OCI-LY3 (cell line): Measurements from ENCODE around the gene FANCG.

ENCODE experiments used
- H2AFZ ChIP-seq: fragments of 200-600, 300-600 bp; shearing (Covaris generic); 2 replicates; pipeline ENCODE4 v1.6.0; 2014; ENCODE audit warnings: antibody characterized with exemption, low read depth, low read length
- H3K27ac ChIP-seq: fragments of 200-600, 300-600 bp; sonication (generic); 2 replicates; pipeline ENCODE4 v1.5.1; 2014; ENCODE audit warnings: mild to moderate bottlenecking, low read length, moderate library complexity, mixed read lengths
- H3K27me3 ChIP-seq: fragments of 200-600, 300-600 bp; sonication (generic); 2 replicates; pipeline ENCODE4 v1.6.1; 2014; ENCODE audit warnings: low read depth, low read length, mixed read lengths
- H3K36me3 ChIP-seq: fragments of 200-600, 300-600 bp; sonication (generic); replicated peaks from 2 replicates; pipeline ENCODE3; 2014; ENCODE audit warnings: low read depth, low read length, mixed read lengths
- H3K4me1 ChIP-seq: fragments of 300-600, 200-600 bp; sonication (generic); 2 replicates; pipeline ENCODE4 v1.6.1; 2014; ENCODE audit warnings: low read length, mixed read lengths
- H3K4me2 ChIP-seq: fragments of 200-600, 300-600 bp; sonication (generic); 2 replicates; pipeline ENCODE4 v1.6.1; 2014; ENCODE audit warnings: low read length, mixed read lengths
- H3K4me3 ChIP-seq: fragments of 300-600, 200-600 bp; sonication (generic); 2 replicates; pipeline ENCODE4 v1.5.1; 2014; ENCODE audit warnings: antibody characterized with exemption, mild to moderate bottlenecking, low read length, moderate library complexity
- H3K79me2 ChIP-seq: fragments of 300-600, 200-600 bp; shearing (Covaris generic); 2 replicates; pipeline ENCODE4 v1.6.1; 2014; ENCODE audit warnings: mild to moderate bottlenecking, low read length, mixed read lengths
- H3K9ac ChIP-seq: fragments of 300-600, 200-600 bp; shearing (Covaris generic); 2 replicates; pipeline ENCODE4 v1.6.0; 2014; ENCODE audit warnings: mild to moderate bottlenecking, low read length, moderate library complexity
- H3K9me3 ChIP-seq: fragments of 200-600, 300-600 bp; shearing (Covaris generic); 2 replicates; pipeline ENCODE4 v1.6.1; 2014; ENCODE audit warnings: low read length, mixed read lengths; ENCODE audit not compliant: insufficient read depth
- H4K20me1 ChIP-seq: fragments of 200-600, 300-600 bp; sonication (generic); 2 replicates; pipeline ENCODE4 v1.6.1; 2016; ENCODE audit warnings: low read length, mixed read lengths; ENCODE audit not compliant: insufficient read depth
- CTCF ChIP-seq: fragments of 200-600, 300-600 bp; sonication (generic); IDR thresholded peaks from 2 replicates; pipeline ENCODE4 v1.5.1; 2014; ENCODE audit warnings: antibody characterized with exemption, low read length, low read depth
- EZH2phosphoT487 ChIP-seq: fragments of 200-600 bp; shearing (Covaris generic); IDR thresholded peaks from 2 replicates; pipeline ENCODE4 v1.6.1; 2018; ENCODE audit warnings: antibody characterized with exemption, mixed run types, low read depth

FANCG gene

GRCh38 chr9:35115680-35116538, 36.2 kb upstream of the FANCG start, which contains the start of gene ATOSB:
Gene ATOSB (minus strand): TSS chr9:35115862. CDS start chr9:35108274, 7,588 bp downstream.
- no peaks in the 10 kb centered on the region for H3K27me3 ChIP-seq
- H3K36me3 ChIP-seq, result no peaks in the 10 kb centered on the region
- peak within 1 kb of the TSS; percentile 99 for H3K4me3 ChIP-seq
- H3K4me2 ChIP-seq, result peak within 1 kb of the TSS; percentile 98
- H3K79me2 ChIP-seq, result peaks cover 17% of the 10 kb centered on the region
- no peaks in the 10 kb centered on the region for H4K20me1 ChIP-seq
- H2AFZ ChIP-seq, result peak within 1 kb of the TSS; percentile 74
- H3K9ac ChIP-seq, result peak within 1 kb of the TSS; percentile 91
- peak within 1 kb of the TSS; percentile 85 for H3K27ac ChIP-seq
- no peak for TF ChIP-seq CTCF
- TF ChIP-seq EZH2phosphoT487, result no peak
- peaks cover 36% of the 10 kb centered on the region for H3K4me1 ChIP-seq
- no peaks in the 10 kb centered on the region for H3K9me3 ChIP-seq

- Histone ChIP-seq H3K4me2 (peak overlapping the region; percentile 98), H3K9ac (peak overlapping the region; percentile 91), H3K4me1 (peaks cover 43% of the 10 kb centered on the region), H3K9me3 (no peaks in the 10 kb centered on the region), H3K4me3 (peak overlapping the region; percentile 99), H3K36me3 (no peaks in the 10 kb centered on the region), H3K27ac (peak overlapping the region; percentile 85), H3K79me2 (peaks cover 17% of the 10 kb centered on the region), H2AFZ (0 out of 2 replicates have a peak overlapping the region, but pooled peaks have one; percentile 25), H3K27me3 (no peaks in the 10 kb centered on the region), H4K20me1 (0 out of 2 replicates have a peak, but pooled peaks cover 5% of the 10 kb centered on the region)
- TF ChIP-seq EZH2phosphoT487 (no peak), CTCF (no peak)
Measured at GRCh38 chr9:35114840-35115628, 35.3 kb upstream of the FANCG start.

GRCh38 chr9:35114113-35114839, 34.5 kb upstream of the FANCG start:
- Histone ChIP-seq H3K4me2 (peak overlapping the region; percentile 98), H3K4me1 (peaks cover 43% of the 10 kb centered on the region), H3K9ac (peak overlapping the region; percentile 91), H2AFZ (0 out of 2 replicates have a peak overlapping the region, but pooled peaks have one; percentile 25), H3K4me3 (peak overlapping the region; percentile 99), H3K27me3 (no peaks in the 10 kb centered on the region), H3K9me3 (no peaks in the 10 kb centered on the region), H3K79me2 (peaks cover 17% of the 10 kb centered on the region), H3K27ac (peak overlapping the region; percentile 85), H3K36me3 (no peaks in the 10 kb centered on the region), H4K20me1 (0 out of 2 replicates have a peak, but pooled peaks cover 5% of the 10 kb centered on the region)
- TF ChIP-seq CTCF, result no peak
- TF ChIP-seq EZH2phosphoT487, result no peak
